HepG2 (cell line): Measurements from ENCODE around the gene MLC1. TPM values are rescaled to one million over a fixed set of nuclear protein-coding genes. Genes with fewer than 3 reads are reported as not detected.

Source experiments
- ATAC-seq: fragments of 200-7000 bp; cut with Tn5 transposase; 3 replicates; pipeline ENCODE4 v1.9.1; 2020; ENCODE audit warnings: mild to moderate bottlenecking, moderate library complexity
- BruUV-seq: library from RNA; stranded (reverse); fragments of 400-500 nt; replicated peaks from 2 replicates; lab custom pipeline; 2021; lab: Mats Ljungman, UMichigan
- CTCF ChIA-PET: fragments of 300-600 bp; formaldehyde crosslinking; extraction: SDS; loops from one replicate; lab custom pipeline; 2021; ENCODE audit warnings: low total read pairs, inconsistent platforms, low intra/inter-chr PET ratio; lab: Yijun Ruan, JAX
- POLR2A ChIA-PET: fragments of 350-600 bp; sonication (Branson Sonifier 250); formaldehyde crosslinking; loops from one replicate; lab custom pipeline; 2020; ENCODE audit warnings: antibody characterized with exemption, inconsistent platforms; lab: Yijun Ruan, JAX
- DNase-seq: peaks from one replicate; pipeline ENCODE4 v3.0.0-alpha.2; 2015; ENCODE audit warnings: low spot score
- FAIRE-seq: peaks from 3 replicates; lab custom pipeline; 2011; peaks lifted over from hg19 to GRCh38; lab: Jason Lieb, UNC
- H2AFZ ChIP-seq: one replicate; pipeline ENCODE4 v1.6.1; 2011; ENCODE audit warnings: low read length, inconsistent platforms
- H3K27ac ChIP-seq: fragments of 300-600 bp; 3 replicates; pipeline ENCODE4 v1.8.0; 2011; ENCODE audit warnings: mixed run types, mild to moderate bottlenecking, mixed read lengths, low read length, inconsistent platforms; ENCODE audit not compliant: insufficient read depth; ENCODE audit errors: extremely low read length
- H3K27me3 ChIP-seq, 2 experiments: fragments of 200-600 bp in 1 of 2; 2 replicates in 1 of 2; 3 replicates in 1 of 2; pipeline versions ENCODE4 v1.6.0 to v1.8.0; 2011; ENCODE audit warnings: low read length in 2 of 2, mild to moderate bottlenecking in 2 of 2, moderate library complexity in 2 of 2, inconsistent platforms in 1 of 2; ENCODE audit not compliant: insufficient read depth in 2 of 2, control insufficient read depth in 1 of 2
- H3K36me3 ChIP-seq, 2 experiments: fragments of 200-600 bp in 1 of 2; replicated peaks in 1 of 2; 2 replicates in 1 of 2; 3 replicates in 1 of 2; pipeline versions ENCODE4 v1.5.1 to v1.8.0; 2011; ENCODE audit warnings: low read length in 2 of 2, inconsistent platforms in 1 of 2; ENCODE audit not compliant: insufficient read depth in 2 of 2, control insufficient read depth in 1 of 2
- H3K4me1 ChIP-seq: 2 replicates; pipeline ENCODE4 v1.5.1; 2012; ENCODE audit warnings: low read length, inconsistent platforms; ENCODE audit not compliant: insufficient read depth
- H3K4me2 ChIP-seq: 2 replicates; pipeline ENCODE4 v1.6.0; 2011; ENCODE audit warnings: low read depth, low read length, inconsistent platforms
- H3K4me3 ChIP-seq, 3 experiments: fragments of 200-600 bp in 1 of 3; sonication (generic), shearing (Covaris generic) in 1 of 3; replicated peaks in 1 of 3; 2 replicates each; pipeline ENCODE4 v1.5.1; 2011 to 2016; ENCODE audit warnings: low read length in 3 of 3, inconsistent platforms in 2 of 3, low read depth in 2 of 3, mild to moderate bottlenecking in 2 of 3, control low read depth in 1 of 3, mixed read lengths in 1 of 3; ENCODE audit not compliant: insufficient read depth in 1 of 3
- H3K79me2 ChIP-seq: one replicate; pipeline ENCODE4 v1.6.1; 2011; ENCODE audit warnings: low read length, inconsistent platforms; ENCODE audit not compliant: insufficient read depth
- H3K9ac ChIP-seq: 2 replicates; pipeline ENCODE4 v1.6.0; 2011; ENCODE audit warnings: mild to moderate bottlenecking, low read depth, low read length, inconsistent platforms; ENCODE audit not compliant: insufficient read depth
- H3K9me3 ChIP-seq: 2 replicates; pipeline ENCODE4 v1.5.1; 2012; ENCODE audit warnings: mild to moderate bottlenecking, low read length
- H4K20me1 ChIP-seq: 2 replicates; pipeline ENCODE4 v1.6.0; 2011; ENCODE audit warnings: inconsistent platforms, mild to moderate bottlenecking, low read length, moderate library complexity; ENCODE audit not compliant: insufficient read depth
- DMAP1 ChIP-seq: IDR thresholded peaks from 2 replicates; pipeline ENCODE4 v1.6.1; 2016
- EHMT2 ChIP-seq: fragments of 200-600 bp; sonication (generic); IDR thresholded peaks from 2 replicates; pipeline ENCODE4 v1.7.0; 2017; ENCODE audit warnings: antibody characterized with exemption, low read depth, low read length, borderline replicate concordance
- FOXC1 ChIP-seq: sonication (generic); formaldehyde crosslinking; IDR thresholded peaks from 2 replicates; pipeline ENCODE4 v1.8.0; 2022; ENCODE audit warnings: mild to moderate bottlenecking, missing genetic modification reagents, borderline replicate concordance
- MIXL1 ChIP-seq: IDR thresholded peaks from 2 replicates; pipeline ENCODE4 v1.6.1; 2016
- NCOA1 ChIP-seq: sonication (generic); formaldehyde crosslinking; IDR thresholded peaks from 2 replicates; pipeline ENCODE4 v1.9.0; 2021; ENCODE audit warnings: missing genetic modification reagents
- RFX3 ChIP-seq: IDR thresholded peaks from 2 replicates; pipeline ENCODE4 v1.6.1; 2016; ENCODE audit warnings: missing biosample characterization, missing genetic modification reagents
- TAF1 ChIP-seq: sonication (generic); formaldehyde crosslinking; IDR thresholded peaks from 2 replicates; pipeline ENCODE4 v1.4.0; 2020; ENCODE audit warnings: missing genetic modification reagents
- ZNF256 ChIP-seq: sonication (generic); formaldehyde crosslinking; conservative IDR thresholded peaks from 2 replicates; pipeline ENCODE4 v1.4.0; 2020; ENCODE audit warnings: missing genetic modification reagents
- ZNF883 ChIP-seq: sonication (generic); formaldehyde crosslinking; IDR thresholded peaks from 2 replicates; pipeline ENCODE4 v1.5.1; 2020; ENCODE audit warnings: mild to moderate bottlenecking, missing genetic modification reagents; ENCODE audit errors: not compliant biosample characterization
- WGBS: methylation state at CpG from one replicate; pipeline ENCODE4 v1.1.6; 2017; ENCODE audit warnings: low lambda C conversion rate; 5-methylcytosine and 5-hydroxymethylcytosine counted together
- in situ Hi-C: cut with HindIII; loops from 2 replicates; pipeline ENCODE4 v1.10.0; 2017; ENCODE audit warnings: low pct_unique_long_range_greater_than_20kb; ENCODE audit not compliant: extremely low pct_ligation_motif_present
- intact Hi-C: fragments of 100-400 bp; cut with micrococcal nuclease; formaldehyde crosslinking; loops from one replicate; pipeline ENCODE4 v1.10.0; 2022; ENCODE audit not compliant: unreplicated experiment
- polyA plus RNA-seq, 8 experiments: library from polyadenylated mRNA; depleted of rRNA in 3 of 8; stranded (reverse) in 7 of 8; unstranded in 1 of 8; fragments of >200 nt; fragmentation: Illumina TruSeq in 4 of 8; extraction: Trizol in 4 of 8; gene quantifications; 2 replicates each; pipeline versions ENCODE4 v1.2.1 to v1.2.3, GENCODE V29; 2011 to 2016; ENCODE audit warnings: low read depth in 4 of 8, missing spikeins in 1 of 8, mixed read lengths in 1 of 8; ENCODE audit not compliant: insufficient read depth in 1 of 8
- total RNA-seq, 5 experiments: library from RNA; depleted of rRNA; stranded (reverse); fragments of >200 nt; fragmentation: Illumina TruSeq; extraction: Trizol; gene quantifications; 2 replicates each; pipeline ENCODE4 v1.2.3, GENCODE V29; 2016; ENCODE audit warnings: low read depth in 1 of 5
- TF ChIP-seq, protein P1 (sequence below): sonication (generic); formaldehyde crosslinking; IDR thresholded peaks from 2 replicates; pipeline ENCODE4 v1.8.0; 2022; ENCODE audit warnings: mild to moderate bottlenecking, missing genetic modification reagents, borderline replicate concordance
- TF ChIP-seq, protein P2 (sequence below): sonication (generic); formaldehyde crosslinking; IDR thresholded peaks from 2 replicates; pipeline ENCODE4 v1.5.1; 2020; ENCODE audit warnings: missing genetic modification reagents, mild to moderate bottlenecking, borderline replicate concordance
- TF ChIP-seq, protein P3 (sequence below): sonication (generic); formaldehyde crosslinking; IDR thresholded peaks from 2 replicates; pipeline ENCODE4 v1.5.1; 2020; ENCODE audit warnings: missing genetic modification reagents, mild to moderate bottlenecking, borderline replicate concordance
- TF ChIP-seq, protein P4 (sequence below), 2 experiments: IDR thresholded peaks; 2 replicates each; pipeline ENCODE4 v1.6.1; 2011 to 2012; ENCODE audit warnings: low read length in 2 of 2, borderline replicate concordance in 1 of 2, low read depth in 1 of 2, mild to moderate bottlenecking in 1 of 2, moderate library complexity in 1 of 2

MLC1 gene
- total and polyA plus RNA-seq, 2 of the 13 experiments (the other 11 are each of a cell fraction or from before 2014, with no cell fraction given) = not detected

DNA sequence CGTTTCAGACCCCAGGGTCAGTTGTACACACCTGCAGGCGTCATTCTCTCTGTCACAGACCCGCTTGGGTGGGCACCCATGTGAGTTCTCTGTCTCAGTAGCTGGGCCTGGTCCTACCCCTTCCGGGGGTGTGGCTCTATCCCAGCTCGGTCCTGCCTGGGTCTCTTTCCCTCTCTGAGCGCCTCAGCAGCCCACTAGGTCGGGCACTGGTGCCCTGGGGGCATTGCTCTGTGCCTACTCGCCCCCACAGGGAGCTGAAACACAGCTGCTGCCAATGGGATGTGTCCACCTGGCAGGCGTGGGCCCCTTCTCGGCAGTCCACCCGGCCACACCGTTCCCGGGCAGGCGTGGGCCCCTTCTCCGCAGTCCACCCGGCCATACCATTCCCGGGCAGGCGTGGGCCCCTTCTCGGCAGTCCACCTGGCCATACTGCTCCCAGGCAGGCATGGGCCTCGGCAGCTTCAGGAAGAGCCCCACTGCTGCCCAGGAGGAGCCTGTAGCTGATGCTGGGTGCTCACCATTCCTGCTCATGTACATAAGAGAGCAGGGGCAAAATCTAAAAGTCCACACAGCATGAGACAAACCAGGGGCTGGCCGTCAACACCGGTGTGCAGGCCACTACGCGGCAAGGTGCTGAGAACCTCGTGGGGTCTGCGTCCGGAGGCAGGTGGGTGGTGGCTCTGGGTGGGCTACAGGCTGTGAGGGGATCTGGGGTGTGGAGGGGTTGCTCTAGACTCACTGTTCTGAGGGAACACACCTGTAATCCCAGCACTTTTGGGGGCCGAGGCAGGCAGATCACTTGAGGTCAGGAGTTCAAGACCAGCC lies 12.3 kb downstream of the MLC1 start:
- FAIRE-seq (no peak), DNase-seq (no peak), ATAC-seq (no peak; the same call in 2 of the 3 replicates)
- no peak overlapping the region for H2AFZ ChIP-seq
- no peaks in the 10 kb centered on the region for H3K9me3 ChIP-seq
- H3K36me3 ChIP-seq = no peaks in the 10 kb centered on the region
- no peak overlapping the region for H3K27ac ChIP-seq
- H3K79me2 ChIP-seq = no peaks in the 10 kb centered on the region
- no peaks in the 10 kb centered on the region for H4K20me1 ChIP-seq
- WGBS = 10% methylated on average over 13 of the region's 28 CpGs
- H3K4me1 ChIP-seq = peaks cover 8% of the 10 kb centered on the region; the same call in 1 of the 2 replicates
- ChIA-PET CTCF (no interaction called here), POLR2A (no interaction called here)
- H3K4me3 ChIP-seq = no peak overlapping the region
- intact Hi-C loops = no loop called here
- no peak overlapping the region for H3K9ac ChIP-seq
- TF ChIP-seq DMAP1 (no peak), ZNF883 (CRISPR knock-in tag) (no peak), MIXL1 (no peak), RFX3 (CRISPR knock-in tag) (no peak), FOXC1 (CRISPR knock-in tag) (no peak), EHMT2 (no peak), NCOA1 (no peak), TAF1 (CRISPR knock-in tag) (no peak), ZNF256 (CRISPR knock-in tag) (no peak)
- TF ChIP-seq, protein P1, sequence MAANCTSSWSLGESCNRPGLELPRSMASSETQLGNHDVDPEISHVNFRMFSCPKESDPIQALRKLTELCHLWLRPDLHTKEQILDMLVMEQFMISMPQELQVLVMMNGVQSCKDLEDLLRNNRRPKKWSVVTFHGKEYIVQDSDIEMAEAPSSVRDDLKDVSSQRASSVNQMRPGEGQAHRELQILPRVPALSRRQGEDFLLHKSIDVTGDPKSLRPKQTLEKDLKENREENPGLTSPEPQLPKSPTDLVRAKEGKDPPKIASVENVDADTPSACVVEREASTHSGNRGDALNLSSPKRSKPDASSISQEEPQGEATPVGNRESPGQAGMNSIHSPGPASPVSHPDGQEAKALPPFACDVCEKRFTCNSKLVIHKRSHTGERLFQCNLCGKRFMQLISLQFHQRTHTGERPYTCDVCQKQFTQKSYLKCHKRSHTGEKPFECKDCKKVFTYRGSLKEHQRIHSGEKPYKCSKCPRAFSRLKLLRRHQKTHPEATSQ (CRISPR knock-in tag) = no peak
- TF ChIP-seq, protein P2, sequence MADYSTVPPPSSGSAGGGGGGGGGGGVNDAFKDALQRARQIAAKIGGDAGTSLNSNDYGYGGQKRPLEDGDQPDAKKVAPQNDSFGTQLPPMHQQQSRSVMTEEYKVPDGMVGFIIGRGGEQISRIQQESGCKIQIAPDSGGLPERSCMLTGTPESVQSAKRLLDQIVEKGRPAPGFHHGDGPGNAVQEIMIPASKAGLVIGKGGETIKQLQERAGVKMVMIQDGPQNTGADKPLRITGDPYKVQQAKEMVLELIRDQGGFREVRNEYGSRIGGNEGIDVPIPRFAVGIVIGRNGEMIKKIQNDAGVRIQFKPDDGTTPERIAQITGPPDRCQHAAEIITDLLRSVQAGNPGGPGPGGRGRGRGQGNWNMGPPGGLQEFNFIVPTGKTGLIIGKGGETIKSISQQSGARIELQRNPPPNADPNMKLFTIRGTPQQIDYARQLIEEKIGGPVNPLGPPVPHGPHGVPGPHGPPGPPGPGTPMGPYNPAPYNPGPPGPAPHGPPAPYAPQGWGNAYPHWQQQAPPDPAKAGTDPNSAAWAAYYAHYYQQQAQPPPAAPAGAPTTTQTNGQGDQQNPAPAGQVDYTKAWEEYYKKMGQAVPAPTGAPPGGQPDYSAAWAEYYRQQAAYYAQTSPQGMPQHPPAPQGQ = no peak
- TF ChIP-seq, protein P3, sequence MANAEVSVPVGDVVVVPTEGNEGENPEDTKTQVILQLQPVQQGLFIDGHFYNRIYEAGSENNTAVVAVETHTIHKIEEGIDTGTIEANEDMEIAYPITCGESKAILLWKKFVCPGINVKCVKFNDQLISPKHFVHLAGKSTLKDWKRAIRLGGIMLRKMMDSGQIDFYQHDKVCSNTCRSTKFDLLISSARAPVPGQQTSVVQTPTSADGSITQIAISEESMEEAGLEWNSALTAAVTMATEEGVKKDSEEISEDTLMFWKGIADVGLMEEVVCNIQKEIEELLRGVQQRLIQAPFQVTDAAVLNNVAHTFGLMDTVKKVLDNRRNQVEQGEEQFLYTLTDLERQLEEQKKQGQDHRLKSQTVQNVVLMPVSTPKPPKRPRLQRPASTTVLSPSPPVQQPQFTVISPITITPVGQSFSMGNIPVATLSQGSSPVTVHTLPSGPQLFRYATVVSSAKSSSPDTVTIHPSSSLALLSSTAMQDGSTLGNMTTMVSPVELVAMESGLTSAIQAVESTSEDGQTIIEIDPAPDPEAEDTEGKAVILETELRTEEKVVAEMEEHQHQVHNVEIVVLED (CRISPR knock-in tag) = no peak
- TF ChIP-seq, protein P4, sequence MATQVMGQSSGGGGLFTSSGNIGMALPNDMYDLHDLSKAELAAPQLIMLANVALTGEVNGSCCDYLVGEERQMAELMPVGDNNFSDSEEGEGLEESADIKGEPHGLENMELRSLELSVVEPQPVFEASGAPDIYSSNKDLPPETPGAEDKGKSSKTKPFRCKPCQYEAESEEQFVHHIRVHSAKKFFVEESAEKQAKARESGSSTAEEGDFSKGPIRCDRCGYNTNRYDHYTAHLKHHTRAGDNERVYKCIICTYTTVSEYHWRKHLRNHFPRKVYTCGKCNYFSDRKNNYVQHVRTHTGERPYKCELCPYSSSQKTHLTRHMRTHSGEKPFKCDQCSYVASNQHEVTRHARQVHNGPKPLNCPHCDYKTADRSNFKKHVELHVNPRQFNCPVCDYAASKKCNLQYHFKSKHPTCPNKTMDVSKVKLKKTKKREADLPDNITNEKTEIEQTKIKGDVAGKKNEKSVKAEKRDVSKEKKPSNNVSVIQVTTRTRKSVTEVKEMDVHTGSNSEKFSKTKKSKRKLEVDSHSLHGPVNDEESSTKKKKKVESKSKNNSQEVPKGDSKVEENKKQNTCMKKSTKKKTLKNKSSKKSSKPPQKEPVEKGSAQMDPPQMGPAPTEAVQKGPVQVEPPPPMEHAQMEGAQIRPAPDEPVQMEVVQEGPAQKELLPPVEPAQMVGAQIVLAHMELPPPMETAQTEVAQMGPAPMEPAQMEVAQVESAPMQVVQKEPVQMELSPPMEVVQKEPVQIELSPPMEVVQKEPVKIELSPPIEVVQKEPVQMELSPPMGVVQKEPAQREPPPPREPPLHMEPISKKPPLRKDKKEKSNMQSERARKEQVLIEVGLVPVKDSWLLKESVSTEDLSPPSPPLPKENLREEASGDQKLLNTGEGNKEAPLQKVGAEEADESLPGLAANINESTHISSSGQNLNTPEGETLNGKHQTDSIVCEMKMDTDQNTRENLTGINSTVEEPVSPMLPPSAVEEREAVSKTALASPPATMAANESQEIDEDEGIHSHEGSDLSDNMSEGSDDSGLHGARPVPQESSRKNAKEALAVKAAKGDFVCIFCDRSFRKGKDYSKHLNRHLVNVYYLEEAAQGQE (IDR thresholded peaks at IDR 0.05; ENCODE audit: borderline replicate concordance in 1 of 2, low read depth in 1 of 2, low read length in 2 of 2) = no peak
- H3K27me3 ChIP-seq = peaks cover 6 to 20% of the 10 kb centered on the region in 2 experiments; a peak in 3 of 5 replicates
- in situ Hi-C loops = no loop called here
- H3K4me2 ChIP-seq = no peak overlapping the region
- no TSS peak for BruUV-seq
